PC-9 (cell line): ENCODE results near the gene MBD5.

Experiments used
- CTCF ChIP-seq: fragments of 200-600 bp; sonication (generic); conservative IDR thresholded peaks from 2 replicates; pipeline ENCODE4 v1.6.1; 2017; ENCODE audit warnings: mixed run types, antibody characterized with exemption, mild to moderate bottlenecking, moderate library complexity
- EZH2 ChIP-seq: fragments of 200-600 bp; sonication (generic); IDR thresholded peaks from 2 replicates; pipeline ENCODE4 v1.8.0; 2017; ENCODE audit warnings: antibody characterized with exemption, low read depth

- no peak for TF ChIP-seq CTCF
- no peak for TF ChIP-seq EZH2
Observed at GRCh38 chr2:148533004-148533403, 512.1 kb downstream of the MBD5 start.
